K562 (cell line): ENCODE results near the gene ZNF490. TPM values are rescaled to one million over a fixed set of nuclear protein-coding genes. Genes with fewer than 3 reads are reported as not detected.

Source experiments
- ATF1 ChIP-seq, 2 experiments: fragments of 450-650 bp in 1 of 2; IDR thresholded peaks; 2 replicates each; pipeline ENCODE4 v1.6.1; 2016; ENCODE audit warnings: missing compliant biosample characterization in 1 of 2, missing genetic modification characterization in 1 of 2
- GTF2E2 ChIP-seq: fragments of 200-800 bp; sonication (Bioruptor generic); IDR thresholded peaks from 2 replicates; pipeline ENCODE4 v1.6.1; 2016; ENCODE audit warnings: missing genetic modification characterization, missing compliant biosample characterization
- GTF3C2 ChIP-seq: IDR thresholded peaks from 3 replicates; pipeline ENCODE4 v1.6.1; 2011; ENCODE audit warnings: borderline replicate concordance, mild to moderate bottlenecking, moderate library complexity; ENCODE audit not compliant: insufficient read length; ENCODE audit errors: extremely low read depth
- HDAC1 ChIP-seq, 2 experiments: fragments of 450-650 bp; IDR thresholded peaks; 2 replicates each; pipeline ENCODE4 v1.6.1; 2016 to 2017; ENCODE audit warnings: inconsistent platforms in 1 of 2, mild to moderate bottlenecking in 1 of 2, moderate library complexity in 1 of 2
- LCOR ChIP-seq: sonication (generic); formaldehyde crosslinking; IDR thresholded peaks from 2 replicates; pipeline ENCODE4 v1.8.0; 2022; ENCODE audit warnings: mild to moderate bottlenecking, missing genetic modification reagents
- MNT ChIP-seq, 2 experiments: fragments of 450-650 bp; conservative IDR thresholded peaks; 2 replicates each; pipeline ENCODE4 v1.6.1; 2017; ENCODE audit warnings: mild to moderate bottlenecking in 2 of 2, moderate library complexity in 2 of 2
- MTA3 ChIP-seq: fragments of 450-650 bp; formaldehyde crosslinking; IDR thresholded peaks from 2 replicates; pipeline ENCODE4 v1.6.1; 2017; ENCODE audit warnings: mild to moderate bottlenecking, borderline replicate concordance
- PHF21A ChIP-seq: fragments of 450-650 bp; IDR thresholded peaks from 2 replicates; pipeline ENCODE4 v1.6.1; 2017; ENCODE audit warnings: low read depth, borderline replicate concordance
- POLR2A ChIP-seq: fragments of 450-650 bp; conservative IDR thresholded peaks from 2 replicates; pipeline ENCODE4 v1.6.1; 2016
- SIN3A ChIP-seq, 2 experiments: fragments of 150-350 bp in 1 of 2; IDR thresholded peaks; 2 replicates each; pipeline ENCODE4 v1.6.1; 2011 to 2016; ENCODE audit warnings: borderline replicate concordance in 2 of 2, low read depth in 2 of 2, low read length in 2 of 2, mild to moderate bottlenecking in 2 of 2, moderate library complexity in 2 of 2; ENCODE audit not compliant: control insufficient read depth in 1 of 2
- TCFL5 ChIP-seq: fragments of 250-450 bp; sonication (Bioruptor Pico); conservative IDR thresholded peaks from 2 replicates; pipeline ENCODE4 v1.6.1; 2021; ENCODE audit warnings: mild to moderate bottlenecking, moderate library complexity, matching md5 sums
- ZBTB11 ChIP-seq, 3 experiments: fragments of 200-800 bp in 1 of 3; fragments of 250-450 bp in 1 of 3; fragments of 450-650 bp in 1 of 3; sonication (Bioruptor Pico) in 1 of 3; sonication (Bioruptor generic) in 1 of 3; formaldehyde crosslinking in 1 of 3; IDR thresholded peaks; 2 replicates each; pipeline versions ENCODE4 v1.6.1 to v1.8.0; 2016 to 2022; ENCODE audit warnings: mild to moderate bottlenecking in 2 of 3, missing genetic modification characterization in 2 of 3, missing compliant biosample characterization in 1 of 3, moderate library complexity in 1 of 3
- ZBTB17 ChIP-seq: fragments of 450-650 bp; formaldehyde crosslinking; IDR thresholded peaks from 2 replicates; pipeline ENCODE4 v1.4.0; 2020; ENCODE audit warnings: mild to moderate bottlenecking
- ZFP30 ChIP-seq: fragments of 250-450 bp; sonication (Bioruptor Pico); IDR thresholded peaks from 2 replicates; pipeline ENCODE4 v1.8.0; 2022; ENCODE audit warnings: moderate library complexity, mild to moderate bottlenecking, inconsistent platforms, borderline replicate concordance
- ZFPM2 ChIP-seq: fragments of 250-450 bp; sonication (Bioruptor Pico); IDR thresholded peaks from 2 replicates; pipeline ENCODE4 v1.5.1; 2022; ENCODE audit warnings: mild to moderate bottlenecking
- ZFX ChIP-seq: sonication (generic); formaldehyde crosslinking; IDR thresholded peaks from 2 replicates; pipeline ENCODE4 v1.8.0; 2022; ENCODE audit warnings: mild to moderate bottlenecking, missing genetic modification reagents, moderate library complexity
- ZNF174 ChIP-seq: fragments of 250-450 bp; sonication (Bioruptor Pico); IDR thresholded peaks from 2 replicates; pipeline ENCODE4 v1.4.0; 2020; ENCODE audit warnings: mild to moderate bottlenecking
- ZNF830 ChIP-seq: fragments of 250-450 bp; sonication (Bioruptor Pico); IDR thresholded peaks from 2 replicates; pipeline ENCODE4 v1.5.0; 2021; ENCODE audit warnings: mild to moderate bottlenecking
- polyA plus RNA-seq, 8 experiments: library from polyadenylated mRNA; depleted of rRNA in 4 of 8; stranded (reverse) in 5 of 8; unstranded in 3 of 8; fragments of >200 nt; fragmentation: Nextera tagmentation in 2 of 8; fragmentation: Illumina TruSeq in 1 of 8; extraction: Ambion mirVana in 2 of 8; extraction: Trizol in 1 of 8; gene quantifications; 2 replicates each; pipeline versions ENCODE4 v1.2.1 to v1.2.3, GENCODE V29; 2011 to 2014; ENCODE audit warnings: inconsistent platforms in 1 of 8, missing spikeins in 1 of 8
- total RNA-seq, 7 experiments: library from RNA; depleted of rRNA in 6 of 7; stranded (reverse); fragments of >200 nt in 6 of 7; fragmentation: Illumina TruSeq in 2 of 7; extraction: Trizol in 2 of 7; gene quantifications; 2 replicates each; pipeline versions ENCODE4 v1.2.1 to v1.2.3, GENCODE V29; 2011 to 2021; ENCODE audit warnings: low replicate concordance in 1 of 7

The ZNF490 gene
- total and polyA plus RNA-seq, 9 of the 15 experiments (the other 6 are each of a cell fraction or from before 2014, with no cell fraction given): 0.90 to 8.3 (median 4.4) TPM

- TF ChIP-seq MNT (conservative IDR thresholded peaks at IDR 0.05): peak; percentile 62 to 80; a peak in 3 of 4 replicates
- TF ChIP-seq ZFP30 (CRISPR knock-in tag): no peak
- TF ChIP-seq ZNF174 (CRISPR knock-in tag): no peak
- peak; percentile 63; the same call in 1 of the 2 replicates for TF ChIP-seq LCOR
- TF ChIP-seq ZNF830: 0 out of 2 replicates have a peak, but pooled peaks have one; percentile 56
- peak; percentile 63; the same call in 1 of the 2 replicates for TF ChIP-seq PHF21A
- no peak for TF ChIP-seq TCFL5 (CRISPR knock-in tag)
- peak; percentile 88 to 98 (median 90); a peak in 5 of 6 replicates for TF ChIP-seq ZBTB11 (CRISPR knock-in tag; IDR thresholded peaks at IDR 0.05)
- no peak for TF ChIP-seq GTF3C2
- TF ChIP-seq SIN3A (IDR thresholded peaks at IDR 0.05; ENCODE audit: borderline replicate concordance in 2 of 2, control insufficient read depth in 1 of 2, low read depth in 2 of 2, low read length in 2 of 2): peak in 1 of 2 experiments; percentile 62; a peak in 1 of 4 replicates
- TF ChIP-seq ATF1 (CRISPR knock-in tag; IDR thresholded peaks at IDR 0.05): no peak
- TF ChIP-seq ATF1 (tag; IDR thresholded peaks at IDR 0.05): peak; percentile 78
- peak; percentile 79; the same call in 1 of the 2 replicates for TF ChIP-seq MTA3
- TF ChIP-seq HDAC1 (IDR thresholded peaks at IDR 0.05): peak in 1 of 2 experiments; percentile 65; a peak in 2 of 4 replicates
- TF ChIP-seq ZFX (CRISPR knock-in tag): peak; percentile 88
- TF ChIP-seq GTF2E2 (tag): peak; percentile 73; the same call in 1 of the 2 replicates
- TF ChIP-seq POLR2A: peak; percentile 87
- TF ChIP-seq ZFPM2 (CRISPR knock-in tag): no peak
- TF ChIP-seq ZBTB17 (CRISPR knock-in tag): no peak
Measured at GRCh38 chr19:12551060-12551832, 59.4 kb downstream of the ZNF490 start, which contains the start of gene ZNF564 (continued).
